ENCODE measurements around the gene STXBP3. TPM values are rescaled to one million over a fixed set of nuclear protein-coding genes. Genes with fewer than 3 reads are reported as not detected.
"Not testable (repeated sequence)": the region's sequence is repeated elsewhere in the genome, so short reads cannot be mapped to it uniquely, and the experiment has no call there.

STXBP3 gene
- total RNA-seq, 1 experiment from 2014 or later = 37.2 TPM

GRCh38 chr1:108722292-108722691 lies 24.2 kb upstream of the STXBP3 start:
- no peak for DNase-seq (ENCODE audit: low spot score)
- in situ Hi-C loops (cut with HindIII; ENCODE audit: low sequenced_read_pairs) = no loop called here

GRCh38 chr1:108725906-108726305 lies 20.6 kb upstream of the STXBP3 start:
- in situ Hi-C loops (cut with HindIII; ENCODE audit: low sequenced_read_pairs) = no loop called here
- DNase-seq (ENCODE audit: low spot score) = no peak

GRCh38 chr1:108728327-108728923 lies 18.0 kb upstream of the STXBP3 start:
- in situ Hi-C loops (cut with HindIII; ENCODE audit: low sequenced_read_pairs) = no loop called here
- no peak for DNase-seq (ENCODE audit: low spot score)

GRCh38 chr1:108729481-108729880 lies 17.0 kb upstream of the STXBP3 start:
- in situ Hi-C loops (cut with HindIII; ENCODE audit: low sequenced_read_pairs) = no loop called here
- no peak for DNase-seq (ENCODE audit: low spot score)

GRCh38 chr1:108732398-108732797 lies 14.1 kb upstream of the STXBP3 start:
- DNase-seq (ENCODE audit: low spot score) = no peak
- in situ Hi-C loops (cut with HindIII; ENCODE audit: low sequenced_read_pairs) = no loop called here

GRCh38 chr1:108734171-108734865 lies 12.2 kb upstream of the STXBP3 start:
- in situ Hi-C loops (cut with HindIII; ENCODE audit: low sequenced_read_pairs) = no loop called here
- peak; percentile 83 for DNase-seq (ENCODE audit: low spot score)

GRCh38 chr1:108742253-108742652 lies 4.2 kb upstream of the STXBP3 start:
- no peak for DNase-seq (ENCODE audit: low spot score)
- in situ Hi-C loops (cut with HindIII; ENCODE audit: low sequenced_read_pairs) = no loop called here

- DNase-seq (ENCODE audit: low spot score) = no peak
- in situ Hi-C loops (cut with HindIII; ENCODE audit: low sequenced_read_pairs) = no loop called here
Observed at GRCh38 chr1:108745980-108746381, 493 bp upstream of the STXBP3 start.

- in situ Hi-C loops (cut with HindIII; ENCODE audit: low sequenced_read_pairs) = no loop called here
- DNase-seq (ENCODE audit: low spot score) = peak; percentile 84
Observed at GRCh38 chr1:108747171-108747850, 837 bp downstream of the STXBP3 start.

- in situ Hi-C loops (cut with HindIII; ENCODE audit: low sequenced_read_pairs) = no loop called here
- no peak for DNase-seq (ENCODE audit: low spot score)
Observed at GRCh38 chr1:108747898-108748297, 1.4 kb downstream of the STXBP3 start.

GRCh38 chr1:108749081-108749480 lies 2.6 kb downstream of the STXBP3 start:
- in situ Hi-C loops (cut with HindIII; ENCODE audit: low sequenced_read_pairs) = no loop called here
- DNase-seq (ENCODE audit: low spot score) = no peak

GRCh38 chr1:108750476-108751181 lies 4.2 kb downstream of the STXBP3 start:
- in situ Hi-C loops (cut with HindIII; ENCODE audit: low sequenced_read_pairs) = no loop called here
- DNase-seq (ENCODE audit: low spot score) = no peak

- in situ Hi-C loops (cut with HindIII; ENCODE audit: low sequenced_read_pairs) = no loop called here
- no peak for DNase-seq (ENCODE audit: low spot score)
Observed at GRCh38 chr1:108753363-108753762, 6.9 kb downstream of the STXBP3 start.

- in situ Hi-C loops (cut with HindIII; ENCODE audit: low sequenced_read_pairs) = no loop called here
- peak; percentile 35 for DNase-seq (ENCODE audit: low spot score)
Observed at GRCh38 chr1:108758796-108759195, 12.3 kb downstream of the STXBP3 start.

- no peak for DNase-seq (ENCODE audit: low spot score)
- in situ Hi-C loops (cut with HindIII; ENCODE audit: low sequenced_read_pairs) = no loop called here
Observed at GRCh38 chr1:108767115-108767514, 20.6 kb downstream of the STXBP3 start.

GRCh38 chr1:108767708-108768107 lies 21.2 kb downstream of the STXBP3 start:
- DNase-seq (ENCODE audit: low spot score) = no peak
- in situ Hi-C loops (cut with HindIII; ENCODE audit: low sequenced_read_pairs) = no loop called here

- in situ Hi-C loops (cut with HindIII; ENCODE audit: low sequenced_read_pairs) = no loop called here
- DNase-seq (ENCODE audit: low spot score) = no peak
Observed at GRCh38 chr1:108777839-108778238, 31.4 kb downstream of the STXBP3 start.

- in situ Hi-C loops (cut with HindIII; ENCODE audit: low sequenced_read_pairs) = no loop called here
- DNase-seq (ENCODE audit: low spot score) = no peak
Observed at GRCh38 chr1:108779455-108779854, 33.0 kb downstream of the STXBP3 start.

GRCh38 chr1:108780937-108781574 lies 34.6 kb downstream of the STXBP3 start:
- no peak for DNase-seq (ENCODE audit: low spot score)
- in situ Hi-C loops (cut with HindIII; ENCODE audit: low sequenced_read_pairs) = no loop called here

- DNase-seq (ENCODE audit: low spot score); in situ Hi-C loops (cut with HindIII; ENCODE audit: low sequenced_read_pairs): not testable (repeated sequence)
Observed at GRCh38 chr1:108781575-108781944, 35.1 kb downstream of the STXBP3 start.

All from G401 (cell line).